ENCODE data around the gene ECEL1.
"Not testable (repeated sequence)": the region's sequence is repeated elsewhere in the genome, so short reads cannot be mapped to it uniquely, and the experiment has no call there.

DNA sequence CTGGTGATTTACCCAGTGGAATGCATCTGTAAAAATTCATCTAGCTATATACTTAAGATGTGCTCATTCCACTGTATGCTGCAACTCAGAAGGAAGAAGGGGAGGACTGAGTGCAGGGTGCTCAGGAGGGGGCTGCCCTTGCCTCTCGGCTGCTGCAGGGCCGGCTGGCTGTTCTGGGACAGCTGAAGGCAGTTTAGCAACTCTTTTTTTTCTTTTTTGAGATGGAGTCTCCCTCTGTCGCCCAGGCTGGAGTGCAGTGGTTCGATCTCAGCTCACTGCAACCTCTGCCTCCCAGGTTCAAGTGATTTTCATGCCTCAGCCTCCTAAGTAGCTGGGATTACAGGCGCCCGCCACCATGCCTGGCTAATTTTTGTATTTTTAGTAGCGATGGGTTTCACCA is 45.2 kb upstream of the ECEL1 start:
- TF ChIP-seq, protein P1, sequence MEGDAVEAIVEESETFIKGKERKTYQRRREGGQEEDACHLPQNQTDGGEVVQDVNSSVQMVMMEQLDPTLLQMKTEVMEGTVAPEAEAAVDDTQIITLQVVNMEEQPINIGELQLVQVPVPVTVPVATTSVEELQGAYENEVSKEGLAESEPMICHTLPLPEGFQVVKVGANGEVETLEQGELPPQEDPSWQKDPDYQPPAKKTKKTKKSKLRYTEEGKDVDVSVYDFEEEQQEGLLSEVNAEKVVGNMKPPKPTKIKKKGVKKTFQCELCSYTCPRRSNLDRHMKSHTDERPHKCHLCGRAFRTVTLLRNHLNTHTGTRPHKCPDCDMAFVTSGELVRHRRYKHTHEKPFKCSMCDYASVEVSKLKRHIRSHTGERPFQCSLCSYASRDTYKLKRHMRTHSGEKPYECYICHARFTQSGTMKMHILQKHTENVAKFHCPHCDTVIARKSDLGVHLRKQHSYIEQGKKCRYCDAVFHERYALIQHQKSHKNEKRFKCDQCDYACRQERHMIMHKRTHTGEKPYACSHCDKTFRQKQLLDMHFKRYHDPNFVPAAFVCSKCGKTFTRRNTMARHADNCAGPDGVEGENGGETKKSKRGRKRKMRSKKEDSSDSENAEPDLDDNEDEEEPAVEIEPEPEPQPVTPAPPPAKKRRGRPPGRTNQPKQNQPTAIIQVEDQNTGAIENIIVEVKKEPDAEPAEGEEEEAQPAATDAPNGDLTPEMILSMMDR (IDR thresholded peaks at IDR 0.05; ENCODE audit: low read depth, low read length) = not testable (repeated sequence)
- TF ChIP-seq EZH2phosphoT487 (IDR thresholded peaks at IDR 0.05; ENCODE audit: low read depth) = not testable (repeated sequence)
